Measurements from ENCODE around the gene KCNE4. TPM values are rescaled to one million over a fixed set of nuclear protein-coding genes. Genes with fewer than 3 reads are reported as not detected.

The KCNE4 gene
- total and polyA plus RNA-seq, 9 of the 15 experiments (the other 6 are each of a cell fraction or from before 2014, with no cell fraction given) = not detected

- no peak overlapping the region for H2AFZ ChIP-seq (ENCODE audit: low read depth, low read length)
- H3K4me1 ChIP-seq (replicated peaks in 1 of 2; ENCODE audit: control insufficient read depth in 2 of 2, insufficient read depth in 2 of 2, low read length in 2 of 2) = peaks cover 14 to 27% of the 10 kb centered on the region in 2 experiments; a peak in 4 of 5 replicates
- no peak overlapping the region for H3K27ac ChIP-seq (ENCODE audit: extremely low read depth, low read depth, low read length)
- BruUV-seq (replicated peaks) = no TSS peak
- no peak for FAIRE-seq
- H4K20me1 ChIP-seq (replicated peaks; ENCODE audit: control insufficient read depth, insufficient read depth, low read length) = no peaks in the 10 kb centered on the region
- no peaks in the 10 kb centered on the region for H3K36me3 ChIP-seq (ENCODE audit: control insufficient read depth, insufficient read depth, low read length)
- WGBS (ENCODE audit: insufficient coverage, low coverage, missing lambda C conversion rate) = 50% methylated on average over 3 of the region's 3 CpGs
- no peak overlapping the region for H3K4me3 ChIP-seq
- no peak for ATAC-seq
- H3K9me1 ChIP-seq (ENCODE audit: control insufficient read depth, insufficient read depth, low read length) = no peaks in the 10 kb centered on the region
- ChIA-PET POLR2A (interaction anchor here (1.5 kb wide), 1 partner anchor 9 kb away, joined by 4 read pairs; no protein-coding TSS in a partner anchor), CTCF (ENCODE audit: low intra/inter-chr PET ratio) (no interaction called here)
- H3K9me3 ChIP-seq (replicated peaks; ENCODE audit: control insufficient read depth, insufficient read depth, low read depth, low read length) = no peaks in the 10 kb centered on the region
- H3K79me2 ChIP-seq (ENCODE audit: control insufficient read depth, insufficient read depth, low read length) = no peaks in the 10 kb centered on the region
- in situ Hi-C loops (cut with MboI) (no loop called here), intact Hi-C loops (cut with micrococcal nuclease) (no loop called here)
- no peaks in the 10 kb centered on the region for H3K27me3 ChIP-seq (ENCODE audit: control insufficient read depth in 2 of 2, insufficient read depth in 2 of 2, low read length in 2 of 2)
- DNase-seq (ENCODE audit: extremely low read depth in 1 of 4, low spot score in 3 of 4) = no peak
- no peak overlapping the region for H3K9ac ChIP-seq (ENCODE audit: insufficient read depth in 1 of 2, low read depth in 2 of 2, low read length in 2 of 2)
- no peak overlapping the region for H3K4me2 ChIP-seq (ENCODE audit: insufficient read depth, low read length)
- no peak for TF ChIP-seq KLF1 (tag; IDR thresholded peaks at IDR 0.05)
- no peak for TF ChIP-seq ZNF239 (CRISPR knock-in tag; IDR thresholded peaks at IDR 0.05)
- TF ChIP-seq ZNF232 (CRISPR knock-in tag; IDR thresholded peaks at IDR 0.05) = no peak
- TF ChIP-seq ZNF586 (CRISPR knock-in tag; conservative IDR thresholded peaks at IDR 0.05) = no peak
- TF ChIP-seq NRF1 (conservative IDR thresholded peaks at IDR 0.05 in 1 of 2, IDR thresholded peaks at IDR 0.05 in 1 of 2) = no peak
- TF ChIP-seq BRF1 (IDR thresholded peaks at IDR 0.05; ENCODE audit: borderline replicate concordance, extremely low read depth, insufficient read length) = no peak
- no peak for TF ChIP-seq THAP12 (CRISPR knock-in tag; IDR thresholded peaks at IDR 0.05)
- no peak for TF ChIP-seq PBX2 (CRISPR knock-in tag; IDR thresholded peaks at IDR 0.05; ENCODE audit: low read depth)
- TF ChIP-seq PBX2 (tag; conservative IDR thresholded peaks at IDR 0.05; ENCODE audit: low read depth) = no peak
- TF ChIP-seq TRIM28 (IDR thresholded peaks at IDR 0.05) = no peak
- TF ChIP-seq ZBTB11 (CRISPR knock-in tag; IDR thresholded peaks at IDR 0.05) = no peak
- TF ChIP-seq U2AF2 (optimal IDR thresholded peaks at IDR 0.05; ENCODE audit: low read depth, low read length) = no peak
- TF ChIP-seq CXXC5 (CRISPR knock-in tag; IDR thresholded peaks at IDR 0.05) = no peak
Measured at GRCh38 chr2:223050188-223050587, 1.8 kb upstream of the KCNE4 start.
